ENCODE data around the gene PKIB.

DNA sequence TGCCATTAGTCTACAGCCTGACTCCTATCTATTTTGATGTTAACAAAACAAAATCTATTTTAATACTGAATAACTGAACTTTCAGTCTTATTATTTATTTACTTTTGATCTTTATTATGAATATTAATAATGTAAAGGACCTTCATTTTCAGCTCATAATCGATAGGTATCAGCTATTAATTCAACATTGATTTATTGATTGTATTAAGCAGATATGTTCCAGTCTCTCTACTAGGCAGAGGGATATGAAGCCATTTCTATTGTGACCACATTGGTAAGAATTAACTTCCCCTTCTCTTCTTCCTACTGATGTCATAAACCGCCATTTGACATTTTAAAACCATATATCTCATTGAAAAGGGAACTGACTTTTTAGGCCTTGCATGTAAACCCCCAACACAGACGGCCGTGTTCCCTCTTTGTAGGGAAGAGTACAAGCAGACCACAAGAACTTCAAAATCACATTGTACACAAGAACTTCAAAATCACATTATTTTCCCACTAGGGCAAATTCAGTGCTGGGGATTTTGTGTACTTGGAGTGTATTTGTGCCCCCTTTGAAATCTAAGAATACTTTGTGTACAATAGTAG, 99.8 kb downstream of the PKIB start:
- TF ChIP-seq NR3C1 (IDR thresholded peaks at IDR 0.05) (no peak), TP53 (CRISPR knock-in tag; IDR thresholded peaks at IDR 0.05) (no peak), SMC3 (IDR thresholded peaks at IDR 0.05) (no peak), KDM1A (IDR thresholded peaks at IDR 0.05; ENCODE audit: low read depth) (no peak)
- TF ChIP-seq, protein P1, sequence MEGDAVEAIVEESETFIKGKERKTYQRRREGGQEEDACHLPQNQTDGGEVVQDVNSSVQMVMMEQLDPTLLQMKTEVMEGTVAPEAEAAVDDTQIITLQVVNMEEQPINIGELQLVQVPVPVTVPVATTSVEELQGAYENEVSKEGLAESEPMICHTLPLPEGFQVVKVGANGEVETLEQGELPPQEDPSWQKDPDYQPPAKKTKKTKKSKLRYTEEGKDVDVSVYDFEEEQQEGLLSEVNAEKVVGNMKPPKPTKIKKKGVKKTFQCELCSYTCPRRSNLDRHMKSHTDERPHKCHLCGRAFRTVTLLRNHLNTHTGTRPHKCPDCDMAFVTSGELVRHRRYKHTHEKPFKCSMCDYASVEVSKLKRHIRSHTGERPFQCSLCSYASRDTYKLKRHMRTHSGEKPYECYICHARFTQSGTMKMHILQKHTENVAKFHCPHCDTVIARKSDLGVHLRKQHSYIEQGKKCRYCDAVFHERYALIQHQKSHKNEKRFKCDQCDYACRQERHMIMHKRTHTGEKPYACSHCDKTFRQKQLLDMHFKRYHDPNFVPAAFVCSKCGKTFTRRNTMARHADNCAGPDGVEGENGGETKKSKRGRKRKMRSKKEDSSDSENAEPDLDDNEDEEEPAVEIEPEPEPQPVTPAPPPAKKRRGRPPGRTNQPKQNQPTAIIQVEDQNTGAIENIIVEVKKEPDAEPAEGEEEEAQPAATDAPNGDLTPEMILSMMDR (IDR thresholded peaks at IDR 0.05): no peak

All from A549 (cell line).